SIG-M5 (cell line): ENCODE measurements around the gene ALG14.
A peak's percentile ranks its signal among the peaks of the same experiment; 100 is the strongest.
"Not testable (repeated sequence)": the region's sequence is repeated elsewhere in the genome, so short reads cannot be mapped to it uniquely, and the experiment has no call there.

ENCODE experiments used
- DNase-seq: peaks from one replicate; lab custom pipeline; 2025; lab: John Stamatoyannopoulos, UW

ALG14 gene

GRCh38 chr1:95041491-95042165 is 31.1 kb downstream of the ALG14 start:
- peak; percentile 1 for DNase-seq

- DNase-seq: no peak
These were observed 32.7 kb downstream of the ALG14 start for GRCh38 chr1:95040032-95040525.

- no peak for DNase-seq
These were observed 33.3 kb downstream of the ALG14 start for GRCh38 chr1:95039360-95040031.

- no peak for DNase-seq
These were observed 37.2 kb downstream of the ALG14 start for GRCh38 chr1:95035536-95035935.

GRCh38 chr1:95034506-95034905 is 38.2 kb downstream of the ALG14 start:
- no peak for DNase-seq

- no peak for DNase-seq
These were observed 38.9 kb downstream of the ALG14 start for GRCh38 chr1:95033843-95034242.

- DNase-seq: no peak
These were observed 43.2 kb downstream of the ALG14 start for GRCh38 chr1:95029532-95029931.

GRCh38 chr1:95028954-95029353 is 43.8 kb downstream of the ALG14 start:
- no peak for DNase-seq

- no peak for DNase-seq
These were observed 45.7 kb downstream of the ALG14 start for GRCh38 chr1:95027046-95027445.

GRCh38 chr1:95023399-95024043 is 49.2 kb downstream of the ALG14 start:
- DNase-seq: no peak

GRCh38 chr1:95022644-95022926 is 50.2 kb downstream of the ALG14 start:
- DNase-seq: no peak

- DNase-seq: no peak
These were observed 50.7 kb downstream of the ALG14 start for GRCh38 chr1:95021805-95022643.

GRCh38 chr1:95021119-95021518 is 51.6 kb downstream of the ALG14 start:
- DNase-seq: no peak

GRCh38 chr1:95019466-95019865 is 53.3 kb downstream of the ALG14 start:
- not testable (repeated sequence) for DNase-seq

GRCh38 chr1:95018602-95019369 is 54.0 kb downstream of the ALG14 start:
- no peak for DNase-seq

- no peak for DNase-seq
These were observed 55.0 kb downstream of the ALG14 start for GRCh38 chr1:95017775-95018174.

- DNase-seq: no peak
These were observed 57.7 kb downstream of the ALG14 start for GRCh38 chr1:95015076-95015475.

- no peak for DNase-seq
These were observed 58.7 kb downstream of the ALG14 start for GRCh38 chr1:95013950-95014574.

GRCh38 chr1:95012389-95012788 is 60.4 kb downstream of the ALG14 start:
- DNase-seq: no peak

- no peak for DNase-seq
These were observed 62.6 kb downstream of the ALG14 start for GRCh38 chr1:95010158-95010557.

- no peak for DNase-seq
These were observed 65.1 kb downstream of the ALG14 start for GRCh38 chr1:95007687-95008086.
